HG03342 (cell line): ENCODE results near the gene FREY1.

Experiments
- ATAC-seq: cut with Tn5 transposase; IDR thresholded peaks from one replicate; pipeline ENCODE4 v1.9.1; 2021; ENCODE audit warnings: mild to moderate bottlenecking, moderate library complexity; ENCODE audit not compliant: unreplicated experiment

FREY1 gene

DNA sequence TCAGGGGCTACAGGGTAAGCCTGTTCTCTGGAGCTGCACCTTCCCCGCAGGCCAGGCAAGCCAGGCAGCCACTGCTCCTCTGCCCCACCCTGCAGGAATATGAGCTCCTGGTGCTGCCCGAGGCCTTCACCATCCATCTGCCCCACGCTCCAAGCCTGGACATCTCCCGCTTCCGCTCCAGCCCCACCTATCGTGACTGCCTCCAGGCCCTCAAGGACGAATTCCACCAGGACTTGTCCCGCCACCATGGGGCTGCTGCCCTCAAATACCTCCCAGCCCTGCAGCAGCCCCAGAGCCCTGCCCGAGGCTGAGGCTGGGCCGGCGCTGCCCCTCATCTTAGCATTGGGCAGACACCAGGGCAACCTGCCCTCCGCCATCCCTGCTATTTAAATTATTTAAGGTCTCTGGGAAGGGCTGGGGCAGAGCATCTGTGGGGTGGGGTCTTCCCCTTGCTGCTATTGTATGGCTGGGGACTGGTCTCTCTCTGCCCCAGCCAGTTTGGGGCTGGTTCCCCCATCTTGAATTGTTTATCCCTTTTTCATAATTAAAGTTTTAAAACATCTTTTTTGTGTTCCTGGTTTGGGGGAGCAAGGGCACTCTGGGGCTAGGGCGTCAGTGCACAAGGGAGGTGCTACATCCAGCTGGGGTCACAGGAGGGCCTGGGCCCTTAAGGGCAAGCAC, 21.6 kb upstream of the FREY1 start:
- no peak for ATAC-seq

DNA sequence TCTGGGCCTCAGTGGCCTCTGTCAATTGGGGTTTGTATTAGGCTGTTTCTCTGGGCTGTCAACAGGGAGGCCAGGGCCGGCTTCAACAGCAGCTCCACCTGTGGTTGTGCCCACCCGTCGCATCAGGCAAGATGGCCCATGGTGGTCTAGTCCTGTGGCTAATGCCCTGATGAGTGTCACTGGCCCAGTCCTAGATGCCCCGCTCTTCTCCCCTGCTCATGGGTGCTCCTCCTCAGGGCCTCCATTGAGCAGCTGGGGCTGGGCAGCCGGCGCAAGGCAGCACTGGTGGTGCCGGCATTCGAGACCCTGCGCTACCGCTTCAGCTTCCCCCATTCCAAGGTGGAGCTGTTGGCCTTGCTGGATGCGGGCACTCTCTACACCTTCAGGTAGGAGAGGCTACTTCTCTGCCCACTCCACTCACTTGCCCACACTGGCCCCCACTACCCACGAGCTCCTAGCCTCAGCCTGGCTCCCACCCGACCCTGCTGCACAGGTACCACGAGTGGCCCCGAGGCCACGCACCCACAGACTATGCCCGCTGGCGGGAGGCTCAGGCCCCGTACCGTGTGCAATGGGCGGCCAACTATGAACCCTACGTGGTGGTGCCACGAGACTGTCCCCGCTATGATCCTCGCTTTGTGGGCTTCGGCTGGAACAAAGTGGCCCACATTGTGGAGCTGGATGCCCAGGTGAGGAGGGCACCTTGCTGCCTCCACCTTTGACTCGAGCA, 20.8 kb upstream of the FREY1 start:
- no peak for ATAC-seq

DNA sequence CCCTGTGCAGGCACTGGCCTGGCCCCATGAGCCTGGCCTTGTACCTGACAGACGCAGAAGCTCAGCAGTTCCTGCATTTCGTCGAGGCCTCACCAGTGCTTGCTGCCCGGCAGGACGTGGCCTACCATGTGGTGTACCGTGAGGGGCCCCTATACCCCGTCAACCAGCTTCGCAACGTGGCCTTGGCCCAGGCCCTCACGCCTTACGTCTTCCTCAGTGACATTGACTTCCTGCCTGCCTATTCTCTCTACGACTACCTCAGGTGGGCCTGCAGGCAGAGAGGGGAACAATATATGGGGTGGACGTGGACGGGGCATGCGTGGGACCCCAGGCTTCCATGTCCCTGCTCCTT, 20.2 kb upstream of the FREY1 start:
- ATAC-seq: no peak

DNA sequence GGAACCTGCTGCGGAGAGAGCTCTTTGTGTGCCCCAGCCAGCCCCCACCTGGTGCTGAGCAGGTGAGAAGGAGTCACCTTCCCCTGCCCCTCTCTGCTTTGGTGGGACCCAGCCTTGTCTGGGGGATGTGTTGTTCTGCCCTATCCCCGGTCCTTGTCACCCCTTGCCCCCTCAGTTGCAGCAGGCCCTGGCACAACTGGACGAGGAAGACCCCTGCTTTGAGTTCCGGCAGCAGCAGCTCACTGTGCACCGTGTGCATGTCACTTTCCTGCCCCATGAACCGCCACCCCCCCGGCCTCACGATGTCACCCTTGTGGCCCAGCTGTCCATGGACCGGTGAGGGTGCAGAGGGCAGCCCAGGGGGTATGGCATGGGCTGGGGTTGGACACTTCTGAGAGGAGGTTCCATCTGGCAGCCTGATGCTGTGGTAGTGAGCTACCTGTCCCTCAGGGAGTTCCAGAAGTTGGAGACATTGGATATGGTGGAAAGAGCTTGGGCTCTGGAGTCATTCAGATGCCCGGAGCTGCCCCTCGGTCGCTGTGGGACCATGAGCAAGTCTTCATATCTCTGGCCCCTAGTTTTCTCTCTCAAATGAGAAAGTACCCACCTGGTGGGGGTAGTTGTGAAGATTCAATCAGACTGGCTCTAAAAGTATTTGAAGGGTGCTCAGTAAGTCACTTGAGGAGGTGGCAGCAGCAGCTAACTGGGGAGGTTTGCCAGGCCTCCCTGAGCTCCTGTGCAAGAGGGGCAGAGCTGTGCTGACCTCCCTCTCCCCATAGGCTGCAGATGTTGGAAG, 19.7 kb upstream of the FREY1 start:
- no peak for ATAC-seq

DNA sequence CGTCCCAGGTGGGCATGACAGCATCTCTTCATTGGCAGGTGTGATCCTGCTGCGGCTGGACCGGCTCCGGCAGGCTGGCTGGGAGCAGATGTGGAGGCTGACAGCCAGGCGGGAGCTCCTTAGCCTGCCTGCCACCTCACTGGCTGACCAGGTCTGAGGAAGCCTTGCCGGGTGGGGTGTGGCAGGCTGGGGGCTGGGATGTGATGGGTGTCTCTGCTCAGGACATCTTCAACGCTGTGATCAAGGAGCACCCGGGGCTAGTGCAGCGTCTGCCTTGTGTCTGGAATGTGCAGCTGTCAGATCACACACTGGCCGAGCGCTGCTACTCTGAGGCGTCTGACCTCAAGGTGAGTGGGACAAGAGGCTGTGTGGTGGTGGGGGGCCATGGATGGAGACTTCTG, 18.9 kb upstream of the FREY1 start:
- ATAC-seq: no peak

- ATAC-seq: no peak
Measured at GRCh38 chr11:45925550-45925949, 18.5 kb upstream of the FREY1 start.

GRCh38 chr11:45924927-45925326, 17.9 kb upstream of the FREY1 start:
- ATAC-seq: no peak

GRCh38 chr11:45924036-45924915, 17.2 kb upstream of the FREY1 start:
- no peak for ATAC-seq

DNA sequence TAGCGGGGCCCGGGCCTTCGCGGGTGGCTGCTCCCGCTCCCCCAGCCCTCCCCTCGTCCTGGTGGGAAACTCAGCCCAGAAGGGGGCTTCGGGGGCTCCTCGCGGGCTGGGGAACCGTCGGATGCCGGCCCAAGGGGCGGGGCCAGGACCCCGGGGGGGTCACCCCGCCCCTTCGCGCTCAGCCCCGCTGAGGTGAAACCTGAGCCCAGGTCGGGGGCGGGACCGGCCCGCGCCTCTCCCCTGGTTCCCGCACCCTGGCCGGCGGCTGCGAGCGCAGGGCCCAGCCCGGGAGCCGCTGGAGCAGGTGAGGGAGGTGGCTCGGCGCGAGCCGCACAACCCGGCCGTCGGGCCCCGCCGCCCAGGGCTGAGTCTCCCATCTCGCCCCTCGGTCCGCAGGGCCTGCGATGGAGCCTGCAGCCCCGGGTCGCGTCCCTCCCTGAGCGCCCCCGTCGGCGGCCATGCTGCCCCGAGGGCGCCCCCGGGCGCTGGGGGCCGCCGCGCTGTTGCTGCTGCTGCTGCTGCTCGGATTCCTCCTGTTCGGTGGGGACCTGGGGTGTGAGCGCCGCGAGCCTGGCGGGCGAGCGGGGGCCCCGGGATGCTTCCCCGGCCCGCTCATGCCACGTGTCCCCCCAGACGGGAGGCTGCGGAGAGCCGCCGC, 15.5 kb upstream of the FREY1 start, which contains the start of gene LARGE2:
TSS of gene LARGE2 (plus strand) at position 232 of the 658 bp plus-strand sequence. CDS start at position 459, 227 bp downstream.
- ATAC-seq: no peak

DNA sequence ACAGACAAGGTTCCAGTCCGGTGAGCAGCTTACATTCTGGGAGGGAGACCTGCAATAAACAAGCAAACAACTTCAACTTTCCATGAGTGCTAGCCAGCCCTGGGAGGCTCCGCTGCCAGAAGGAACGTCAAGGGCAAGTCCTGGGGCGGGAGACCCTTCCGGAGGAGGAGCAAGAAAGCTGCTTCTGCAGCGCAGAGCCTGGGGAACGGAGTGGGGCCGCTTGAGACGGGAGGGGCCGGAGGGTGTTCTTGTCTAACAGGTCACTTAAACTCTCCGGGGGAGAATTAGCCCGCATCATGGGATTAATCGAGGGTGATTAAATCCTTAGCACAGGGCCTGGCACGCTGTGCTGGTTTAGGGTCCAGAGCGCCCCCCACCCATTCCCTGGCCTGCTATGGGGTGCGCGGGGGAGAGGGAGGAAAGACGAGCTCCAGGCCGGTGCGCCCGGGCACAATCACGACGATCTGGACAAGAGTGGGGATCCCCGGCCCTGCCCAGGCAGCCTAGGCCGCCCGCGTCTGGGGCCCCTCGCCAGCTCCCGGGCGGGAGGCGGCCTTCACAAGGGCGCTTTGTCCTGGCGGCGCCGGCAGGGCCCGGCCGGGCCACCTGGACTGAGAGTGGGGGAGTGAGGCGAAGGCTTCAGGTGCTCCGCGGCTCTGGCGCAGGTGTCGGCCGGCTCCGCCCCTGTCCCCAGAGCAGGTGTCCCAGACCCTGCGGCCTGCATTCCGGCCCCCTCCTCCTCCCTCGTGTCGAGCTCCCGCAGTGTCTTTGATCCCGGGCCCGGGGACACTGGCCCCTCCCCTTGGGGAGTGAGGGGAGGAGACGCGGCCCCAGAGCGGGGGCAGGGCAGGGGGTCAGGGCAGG, 14.7 kb upstream of the FREY1 start:
- ATAC-seq: no peak

DNA sequence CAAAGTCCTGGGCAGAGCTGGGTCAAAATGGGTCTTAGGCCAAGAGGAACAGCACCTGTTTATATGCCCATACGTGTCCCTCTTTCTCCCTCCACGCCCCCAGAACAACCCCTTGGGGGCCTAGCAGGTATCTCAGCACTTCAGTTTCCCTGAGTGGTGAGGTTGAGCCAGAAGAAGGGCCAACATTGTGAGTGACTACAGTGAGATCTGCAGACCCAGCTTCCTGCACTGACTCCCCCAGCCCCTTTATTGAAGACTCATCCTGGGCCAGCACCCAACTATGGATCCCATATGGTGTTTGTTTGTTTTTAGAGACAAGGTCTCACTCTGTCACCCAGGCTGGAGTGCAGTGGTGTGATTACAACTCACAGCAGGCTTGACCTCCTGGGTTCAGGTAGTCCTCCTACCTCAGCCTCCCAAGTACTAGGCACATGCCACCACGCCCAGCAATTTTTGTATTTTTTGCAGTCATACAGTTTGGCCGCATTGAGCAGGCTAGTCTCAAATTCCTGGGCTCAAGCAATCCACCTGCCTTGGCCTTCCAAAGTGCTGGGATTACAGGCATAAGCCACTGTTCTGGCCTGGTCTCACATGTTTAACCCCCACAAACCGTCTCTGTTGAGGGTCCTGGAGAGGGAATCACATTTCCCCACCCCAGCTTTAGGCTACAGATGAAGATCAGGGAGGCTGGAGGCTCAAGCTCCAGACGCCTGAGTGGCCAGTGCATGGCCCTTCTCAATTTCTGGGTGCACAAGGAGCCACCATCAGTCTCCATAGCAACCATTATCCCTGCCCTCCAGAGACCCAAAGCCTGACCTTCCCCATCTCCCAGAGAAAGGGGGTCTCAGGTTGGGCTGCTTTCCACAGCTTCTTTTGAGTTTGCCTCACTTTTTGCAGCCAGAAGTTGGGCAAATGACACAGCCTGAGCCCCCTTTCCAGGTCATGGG, 13.7 kb upstream of the FREY1 start:
- ATAC-seq: no peak

- ATAC-seq: no peak
Measured at GRCh38 chr11:45919806-45920530, 12.9 kb upstream of the FREY1 start.

DNA sequence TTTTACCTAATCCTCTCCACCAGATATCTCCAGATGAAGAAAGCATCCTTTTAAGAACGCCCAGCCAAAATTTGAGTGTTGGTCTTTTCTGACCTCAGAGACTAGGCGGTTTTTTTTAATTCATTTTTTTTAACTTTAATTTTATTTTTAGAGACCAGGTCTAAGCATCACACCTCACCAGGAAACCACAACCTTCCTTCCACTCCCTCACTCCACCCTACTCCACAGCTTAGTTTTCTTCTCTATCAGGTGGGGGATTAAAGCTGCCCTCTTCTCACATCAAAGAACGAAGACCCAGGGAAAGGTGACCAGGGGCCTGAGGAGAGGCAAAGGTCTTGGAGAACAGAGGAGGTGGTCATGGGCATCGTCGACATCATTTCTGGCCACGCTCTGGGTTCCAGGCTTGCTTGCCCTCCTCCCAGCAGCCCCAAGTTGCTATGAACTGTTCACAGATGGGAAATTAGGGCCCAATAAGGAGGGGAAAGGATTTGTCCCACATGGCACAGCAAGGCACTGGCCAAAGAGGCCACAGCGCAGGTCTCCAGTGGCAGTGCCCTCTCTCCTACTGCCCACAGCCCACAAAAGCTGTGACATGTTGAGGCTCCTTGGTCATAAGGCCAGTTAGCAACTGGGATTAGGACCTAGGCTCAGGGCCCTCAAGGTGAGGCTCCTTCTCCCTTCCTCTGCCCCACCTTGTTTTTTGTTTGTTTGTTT, 12.0 kb upstream of the FREY1 start:
- ATAC-seq: no peak

- ATAC-seq: peak; percentile 35
Measured at GRCh38 chr11:45918331-45918941, 11.4 kb upstream of the FREY1 start.

GRCh38 chr11:45917623-45918330, 10.7 kb upstream of the FREY1 start, which contains the start of gene PEX16:
Gene PEX16, minus strand, starts transcription at chr11:45917877. Its CDS starts 66 bp downstream, at chr11:45917811.
- ATAC-seq: peak; percentile 90

DNA sequence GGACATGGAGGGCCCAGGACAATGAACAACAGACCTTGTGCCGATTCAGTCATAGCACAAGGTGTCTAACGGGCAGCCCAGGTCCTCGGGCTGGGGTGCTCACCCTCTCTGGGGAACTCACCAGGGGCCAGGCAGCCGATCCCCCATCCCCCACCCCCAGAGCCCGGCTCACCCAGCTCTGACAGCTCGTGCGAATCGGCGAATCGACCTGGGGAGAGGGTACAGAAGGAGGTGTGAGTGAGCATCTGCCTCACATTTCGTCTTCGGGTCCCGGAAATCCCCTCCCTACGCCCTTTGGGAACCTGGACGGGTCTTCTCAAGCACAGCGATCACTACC, 10.2 kb upstream of the FREY1 start:
- ATAC-seq: peak; percentile 2
